ENCODE measurements around the gene ARHGAP15.

Gene ARHGAP15

DNA sequence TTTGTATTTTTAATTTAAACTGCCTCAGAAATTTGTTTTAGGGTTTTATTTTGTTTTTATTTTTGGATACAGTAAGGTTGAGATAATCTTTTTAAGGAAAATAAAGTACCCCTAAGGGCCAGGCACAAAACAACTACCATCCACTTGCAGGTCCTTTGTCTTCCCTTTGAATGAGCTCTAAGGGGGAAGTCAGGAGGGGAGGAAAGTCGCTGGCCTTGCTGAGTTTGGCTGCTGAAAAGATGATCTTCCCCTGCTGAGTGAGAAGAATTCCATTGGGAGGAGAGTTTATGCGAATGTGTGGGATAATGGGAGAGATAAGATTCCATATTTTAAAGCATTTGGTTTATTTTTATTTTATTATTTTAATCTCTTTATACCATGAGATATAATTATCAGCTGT lies 100.7 kb downstream of the ARHGAP15 start:
- DNase-seq: no peak

DNA sequence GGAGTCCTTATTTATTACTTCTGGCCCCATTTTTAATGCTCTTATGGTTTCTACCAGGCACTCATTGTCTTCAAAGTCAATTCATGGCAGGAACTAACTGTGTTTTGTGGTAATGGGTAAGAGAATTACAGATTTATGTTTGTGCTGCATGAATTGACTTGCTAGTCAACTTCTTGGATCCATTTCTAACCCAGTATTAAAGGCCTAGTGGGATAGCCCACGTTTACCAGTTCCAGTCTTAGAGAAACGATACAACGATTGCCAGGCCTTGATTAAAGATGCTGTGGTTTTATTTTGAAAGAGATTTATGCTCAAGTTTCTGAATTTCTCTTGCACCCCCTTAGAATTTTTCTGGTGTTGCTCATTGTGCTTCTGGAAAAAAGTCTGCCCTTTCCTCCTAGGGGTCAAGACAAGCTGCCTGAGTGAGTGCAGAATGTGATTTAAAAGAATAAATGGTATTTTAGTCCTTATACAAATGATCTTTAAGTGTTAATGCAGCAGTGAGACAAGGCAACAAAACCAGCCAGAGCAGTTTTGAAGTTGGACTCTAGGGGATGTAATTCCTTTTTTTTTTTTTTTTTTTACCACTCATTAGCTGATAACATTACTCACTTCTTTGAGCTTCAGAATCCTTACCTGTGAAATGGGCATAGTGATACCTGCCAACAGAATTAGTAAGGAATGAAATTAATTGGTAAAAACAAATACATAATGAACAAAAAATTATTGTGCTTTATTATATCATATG lies 101.5 kb downstream of the ARHGAP15 start:
- DNase-seq: no peak

DNA sequence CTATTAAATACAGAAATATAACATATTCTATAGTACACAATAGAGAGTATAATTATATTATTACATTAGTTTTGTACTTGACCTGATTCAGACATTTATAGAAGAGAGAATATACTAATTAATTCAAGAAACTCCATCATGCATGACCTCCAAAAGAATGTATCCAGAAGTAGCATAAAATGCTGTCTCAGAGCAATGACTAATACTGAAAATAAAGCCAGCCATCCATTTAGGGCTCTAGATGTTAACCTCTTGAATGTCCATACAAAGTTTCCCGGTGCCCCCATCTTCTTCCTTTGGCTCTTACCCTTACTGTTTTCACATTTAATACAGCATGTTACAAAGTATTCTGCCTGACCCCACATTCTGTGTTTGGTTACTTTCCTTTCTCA lies 102.0 kb downstream of the ARHGAP15 start:
- DNase-seq: no peak

DNA sequence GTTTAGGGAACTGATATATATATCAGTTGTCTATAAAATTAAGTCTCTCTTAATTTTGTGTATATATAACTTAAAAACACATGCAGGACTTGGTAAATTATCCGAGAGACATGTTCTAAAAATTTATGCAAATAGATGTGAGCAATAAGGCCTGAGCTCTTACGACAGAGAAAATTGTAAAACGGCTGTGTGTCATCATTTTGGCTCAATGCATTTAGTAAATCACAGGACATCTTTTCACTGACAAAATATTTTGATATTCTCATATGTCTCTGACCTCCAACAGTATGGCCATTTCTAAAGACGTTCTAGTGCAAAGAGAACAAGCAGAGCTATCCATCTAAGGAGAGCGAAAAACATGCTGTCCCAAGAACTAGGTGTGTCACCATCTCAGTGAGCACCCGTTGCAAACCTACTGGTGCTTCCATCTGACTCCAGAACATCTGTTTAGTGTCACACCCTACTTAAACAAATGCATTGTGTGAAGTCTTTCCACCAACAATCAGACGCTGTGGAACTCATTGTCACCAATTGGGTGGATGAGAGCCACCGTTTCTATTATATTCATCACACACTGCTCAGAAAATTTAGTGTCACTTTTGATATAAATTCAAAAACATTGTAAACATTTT lies 108.0 kb downstream of the ARHGAP15 start:
- DNase-seq: no peak

DNA sequence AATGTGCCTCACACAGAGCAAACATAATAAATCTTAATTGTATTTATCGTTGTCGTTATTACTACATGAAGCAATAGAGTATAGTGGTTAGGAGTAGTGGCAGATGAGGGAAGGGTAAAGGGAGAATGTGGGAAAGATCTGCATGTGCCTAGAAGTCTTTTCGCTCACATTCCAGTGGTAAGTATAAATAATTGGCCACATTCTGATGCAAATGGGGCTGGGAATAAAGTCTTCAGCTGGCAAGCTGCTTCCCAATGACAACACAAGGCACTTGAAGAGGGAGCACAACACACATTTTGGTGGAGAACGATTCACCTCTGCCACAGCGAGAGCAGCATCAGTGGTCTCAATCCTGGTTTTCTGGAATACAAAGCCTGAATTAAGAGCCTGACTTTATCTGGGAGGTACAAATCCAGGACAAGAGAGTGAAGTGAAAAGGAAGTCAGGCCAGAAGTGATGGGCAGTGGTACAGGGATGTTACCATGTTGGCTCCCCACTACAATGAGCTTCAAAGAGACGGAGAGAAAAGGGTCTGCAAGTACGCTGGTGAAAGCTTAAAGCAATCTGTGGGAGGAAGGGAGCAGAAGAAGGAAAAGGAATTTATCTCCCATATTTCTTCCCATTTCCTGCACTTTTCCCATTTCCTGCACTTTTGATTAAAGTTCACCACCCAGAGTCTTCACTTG lies 112.3 kb downstream of the ARHGAP15 start:
- no peak for DNase-seq

DNA sequence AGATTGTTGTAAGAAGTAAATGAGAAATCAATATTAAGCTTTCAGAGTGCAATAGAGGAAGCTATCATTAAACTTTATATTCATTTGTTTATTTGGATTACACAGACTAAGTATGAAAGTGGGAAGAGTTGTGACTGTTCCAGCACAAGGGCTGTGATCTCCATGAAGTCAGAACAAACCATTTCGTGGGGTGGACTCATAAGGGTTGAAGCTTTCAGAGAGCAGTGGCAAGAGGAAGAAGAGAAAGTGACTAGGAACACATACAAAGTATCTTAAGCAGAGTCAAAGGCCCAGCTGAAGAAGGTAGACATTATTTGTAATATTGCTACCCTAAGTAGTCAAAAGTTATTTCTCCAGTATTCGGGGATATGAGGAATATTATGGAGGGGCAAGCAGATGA lies 117.0 kb downstream of the ARHGAP15 start:
- DNase-seq: no peak

DNA sequence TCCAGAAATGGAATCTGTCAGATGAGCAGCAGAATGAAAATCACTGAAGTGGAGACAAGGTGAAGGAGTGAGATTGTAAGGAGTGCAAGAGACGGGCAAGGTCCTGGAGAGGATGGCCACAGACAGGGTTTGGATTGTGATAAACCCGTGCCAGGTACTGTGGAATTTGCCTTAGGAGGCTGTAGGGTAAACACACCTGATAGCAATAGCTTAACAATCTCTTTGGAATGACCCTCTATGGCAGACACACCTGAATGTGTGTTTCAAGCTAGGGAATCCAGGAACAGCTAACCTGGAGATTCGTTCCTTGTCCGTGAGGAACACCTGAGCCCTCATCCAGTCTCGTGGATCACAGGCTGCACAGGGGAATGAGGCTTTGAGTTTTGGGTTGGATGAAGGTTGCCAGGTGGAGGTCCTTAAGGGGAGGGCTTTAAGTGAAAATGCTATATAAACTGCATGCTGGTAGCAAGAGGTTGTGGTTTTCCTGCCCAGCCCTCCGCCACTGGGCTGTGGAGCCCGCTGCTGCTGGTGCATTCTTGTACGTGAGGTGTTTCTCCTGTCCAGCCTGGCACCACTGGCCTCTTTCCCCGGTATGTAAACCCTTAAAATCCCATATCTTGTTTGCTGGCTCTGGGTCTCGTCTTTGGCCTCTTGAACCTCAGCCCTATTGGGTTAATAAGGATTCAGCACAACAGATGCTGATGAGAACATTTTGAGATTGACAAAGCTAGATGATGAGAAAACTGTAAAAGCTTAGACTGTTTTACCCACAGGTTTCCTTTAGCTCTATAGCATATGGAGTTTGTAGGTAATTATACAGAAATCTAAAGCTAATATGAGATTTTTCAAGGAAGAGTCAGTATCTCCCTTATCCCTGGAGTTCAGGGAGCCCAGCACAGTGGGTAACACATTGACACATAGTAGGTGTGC lies 117.9 kb downstream of the ARHGAP15 start:
- DNase-seq: peak; percentile 56

DNA sequence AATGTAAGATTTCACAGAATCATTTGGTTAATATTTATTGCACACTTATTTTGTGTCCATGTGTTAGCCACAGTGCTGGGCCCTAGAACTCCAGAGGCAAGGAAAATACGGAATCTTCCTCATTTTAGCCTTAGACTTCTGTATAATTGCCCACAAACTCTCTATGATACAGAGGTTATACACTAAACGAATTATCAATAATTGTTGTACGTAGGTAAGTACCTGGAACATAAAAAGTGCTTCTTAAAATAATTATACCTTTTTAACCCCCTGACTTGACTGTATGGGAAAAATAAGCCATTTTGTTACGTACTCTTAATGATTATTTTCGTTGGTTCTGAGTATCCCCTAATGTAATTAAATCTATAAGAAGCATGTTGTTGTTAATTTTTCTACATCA lies 119.4 kb downstream of the ARHGAP15 start:
- DNase-seq: no peak

DNA sequence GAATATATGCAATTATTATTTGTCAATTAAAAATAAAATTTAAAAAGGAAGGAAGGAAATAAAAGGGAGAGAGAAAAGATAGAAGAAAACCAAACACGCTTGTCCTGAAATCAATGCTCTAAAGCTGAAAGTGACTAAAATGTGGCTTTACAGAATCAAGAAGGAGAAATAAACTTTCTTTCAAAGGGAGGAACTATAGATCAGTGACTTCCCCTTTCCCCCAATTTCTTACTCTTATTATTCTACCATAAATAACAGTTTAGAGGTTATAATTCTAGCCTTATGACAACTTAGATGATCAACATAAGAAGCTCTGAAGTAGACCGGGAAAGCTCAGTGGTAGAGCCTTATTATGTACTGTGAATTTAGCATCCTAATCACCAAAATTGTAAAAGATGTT lies 122.5 kb downstream of the ARHGAP15 start:
- DNase-seq: no peak

DNA sequence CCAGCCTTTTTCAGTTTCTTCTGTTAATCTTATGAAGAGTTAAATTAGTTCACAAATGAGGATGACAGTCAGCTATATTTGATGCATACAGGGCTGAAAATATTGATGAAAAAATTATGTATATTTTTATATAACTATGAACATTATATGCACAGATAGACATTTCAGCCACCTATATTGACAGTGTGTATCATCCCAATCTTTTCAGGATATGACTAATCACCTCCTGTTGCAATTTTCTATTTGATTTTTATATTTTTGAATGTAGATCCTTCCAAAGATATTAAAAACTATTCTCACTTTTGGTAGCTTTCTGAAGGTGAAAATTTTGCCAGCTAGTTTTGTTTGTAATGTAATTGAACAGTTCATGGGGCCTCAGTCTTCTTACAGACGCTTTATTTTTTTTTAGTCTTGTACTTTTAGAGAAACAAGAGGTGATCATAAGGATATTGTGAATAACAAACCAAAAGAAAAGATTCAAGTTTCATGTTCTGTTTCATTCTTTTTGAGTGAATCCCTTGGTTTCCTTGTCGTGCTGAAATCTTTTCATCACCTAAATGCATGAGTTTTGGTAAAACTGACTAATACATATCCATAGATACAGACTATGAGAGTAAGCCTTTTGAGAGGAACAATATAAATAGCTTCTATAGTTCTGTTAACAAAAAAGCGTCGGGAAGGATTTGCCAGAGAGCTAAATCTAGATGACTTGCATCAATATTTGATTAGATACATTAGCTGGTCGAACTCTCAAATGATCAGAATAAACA lies 123.1 kb downstream of the ARHGAP15 start:
- no peak for DNase-seq

DNA sequence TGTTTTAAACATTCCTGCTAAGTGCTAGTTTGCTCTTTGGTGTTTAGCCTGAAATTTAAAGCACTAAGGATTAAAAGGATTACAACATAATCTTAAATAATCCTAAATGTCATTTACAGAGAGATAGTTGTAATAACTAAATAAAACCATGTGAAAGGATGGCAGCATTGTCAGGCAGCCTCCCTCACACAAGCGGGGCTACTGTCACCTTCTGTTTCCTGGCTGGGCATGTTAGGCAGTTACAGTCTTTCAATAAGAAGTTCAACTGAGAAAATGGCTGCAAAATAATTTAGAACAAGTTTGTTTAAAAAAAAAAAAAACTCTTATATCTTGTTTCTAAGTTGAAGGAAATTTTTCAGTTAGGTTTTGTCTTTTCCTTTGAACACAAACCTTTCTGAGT lies 124.9 kb downstream of the ARHGAP15 start:
- peak; percentile 54 for DNase-seq

DNA sequence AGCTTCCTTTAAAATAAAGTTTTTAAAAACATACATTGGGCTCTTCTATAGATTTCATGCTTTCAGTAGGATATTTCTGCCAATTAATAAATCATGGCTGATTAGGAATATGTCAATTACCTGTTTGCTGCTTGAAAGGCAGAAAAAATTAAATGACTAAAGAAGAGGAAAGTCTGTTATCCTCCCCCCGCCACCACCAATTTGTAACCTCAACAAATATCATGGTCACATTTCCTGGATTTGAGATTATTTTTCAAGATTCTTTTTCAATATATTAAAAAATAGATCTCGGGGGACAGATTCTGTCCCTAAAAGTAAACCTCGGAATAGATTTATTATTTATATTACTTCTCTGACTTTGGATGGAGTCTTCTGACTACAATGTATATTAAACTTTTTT lies 125.9 kb downstream of the ARHGAP15 start:
- no peak for DNase-seq

DNA sequence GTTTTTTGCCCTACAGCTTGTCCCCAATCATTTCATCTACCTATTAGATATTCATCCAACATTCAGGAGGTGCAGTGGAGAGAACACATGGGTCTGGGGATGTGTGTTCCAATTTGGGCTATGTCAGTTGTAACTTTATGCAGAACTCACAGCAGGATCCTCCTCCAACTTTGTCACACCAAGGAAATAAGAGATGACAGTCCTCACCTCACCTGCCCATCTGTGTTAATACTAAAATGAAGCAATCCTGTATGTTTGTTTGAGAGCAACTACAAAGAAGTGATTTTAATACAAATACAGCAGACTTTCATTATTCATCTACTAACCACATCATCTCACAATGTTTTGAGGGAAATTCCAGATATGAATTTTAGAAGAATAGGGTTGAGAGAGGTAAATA lies 126.7 kb downstream of the ARHGAP15 start:
- peak; percentile 51 for DNase-seq

DNA sequence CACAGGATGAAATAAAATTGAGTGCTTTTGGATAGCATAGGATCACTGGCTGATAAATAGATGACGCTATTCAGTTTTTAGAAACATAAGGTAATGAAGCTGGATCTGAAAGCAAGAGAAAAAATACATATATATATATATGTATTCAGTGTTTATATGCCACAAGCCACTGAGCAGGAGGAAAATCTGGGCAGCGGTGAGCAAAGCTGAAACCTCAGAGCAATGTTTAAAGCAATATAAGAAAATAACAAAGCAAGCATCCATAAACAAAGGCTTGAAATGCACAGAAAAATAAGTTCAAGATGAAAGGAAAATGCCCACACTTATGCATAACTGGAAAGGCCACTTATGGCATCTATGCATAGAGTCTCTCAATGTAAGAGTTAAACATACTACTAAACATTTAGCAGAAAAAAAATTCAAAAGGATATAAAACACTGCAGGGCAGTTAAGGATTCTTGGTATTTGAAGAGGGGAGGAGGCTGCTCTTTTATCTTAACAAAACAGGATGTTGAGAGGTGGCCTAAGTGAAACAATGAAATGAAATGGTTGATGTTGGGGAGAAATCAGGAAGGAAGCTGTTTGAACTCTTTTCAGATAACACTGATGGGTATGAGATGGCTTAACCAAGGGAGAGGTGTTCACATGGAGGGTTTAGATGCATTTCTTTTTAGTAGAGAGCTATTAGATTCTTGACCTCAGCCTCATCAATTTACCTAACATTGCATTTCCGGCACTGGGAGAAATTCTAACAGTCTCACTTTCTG lies 129.1 kb downstream of the ARHGAP15 start:
- peak; percentile 72 for DNase-seq

DNA sequence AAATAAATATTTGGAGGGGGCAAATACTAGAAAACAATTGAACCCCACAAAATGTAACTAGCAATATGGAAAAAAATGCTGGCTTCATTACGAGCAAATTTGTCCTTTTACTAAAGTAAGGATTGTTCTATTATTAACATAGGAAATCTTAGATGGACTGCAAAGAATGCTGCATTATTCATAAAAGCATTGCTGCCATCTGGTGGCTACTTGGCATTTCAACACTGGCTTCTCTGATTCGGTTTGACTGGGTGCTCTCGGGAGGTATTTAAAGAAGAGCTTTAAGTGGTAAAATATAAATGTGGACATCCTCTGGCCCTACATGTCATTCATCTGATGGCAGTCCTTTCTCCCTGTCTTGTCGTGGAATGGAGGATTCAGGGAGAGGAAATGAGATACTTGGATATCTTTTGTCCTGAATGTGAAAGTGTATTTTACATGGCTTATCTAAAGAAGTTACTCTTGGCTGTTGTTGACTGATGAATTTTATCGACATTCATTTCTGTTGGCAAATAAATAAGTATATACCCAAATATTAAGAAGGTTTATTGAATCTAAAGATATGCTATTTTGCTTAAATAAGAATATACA lies 130.2 kb downstream of the ARHGAP15 start:
- DNase-seq: peak; percentile 85

DNA sequence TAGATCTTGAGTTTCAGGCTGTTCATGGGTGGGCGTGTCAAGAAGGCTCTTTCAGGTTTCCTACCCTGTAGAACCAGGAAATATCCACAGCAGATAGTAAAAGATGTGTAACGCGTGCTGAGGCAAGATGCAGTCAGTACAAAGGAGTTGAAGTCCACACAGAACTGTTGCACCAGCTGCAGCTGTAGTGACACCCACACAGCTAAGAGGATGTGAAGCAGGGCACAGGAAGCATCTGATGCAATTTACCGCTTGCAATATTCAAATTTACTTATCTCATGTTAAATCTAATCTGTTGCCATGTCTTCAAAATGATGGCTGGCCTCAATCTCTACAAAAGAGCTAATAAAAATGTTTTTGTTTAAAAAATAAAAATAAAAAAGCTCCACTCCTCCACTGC lies 132.8 kb downstream of the ARHGAP15 start:
- DNase-seq: peak; percentile 78

DNA sequence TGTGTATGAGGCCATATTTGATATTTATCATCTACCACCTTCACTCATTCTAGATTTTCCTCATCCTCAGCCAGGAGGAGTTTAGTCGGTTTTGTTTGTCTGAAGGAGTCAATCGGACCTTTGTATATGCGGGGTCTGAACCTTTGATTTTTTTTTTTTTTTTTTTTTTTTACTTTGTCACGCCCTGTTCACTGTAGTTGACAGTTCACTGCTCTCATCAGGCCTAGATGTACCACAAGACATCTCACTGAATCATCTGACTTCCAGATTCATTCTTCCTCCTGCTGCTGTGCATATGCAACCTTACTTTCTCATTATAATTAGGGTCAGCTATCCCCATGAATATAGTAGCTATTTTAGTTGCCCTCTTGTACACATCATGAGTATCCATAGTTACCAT lies 133.2 kb downstream of the ARHGAP15 start:
- DNase-seq: no peak

DNA sequence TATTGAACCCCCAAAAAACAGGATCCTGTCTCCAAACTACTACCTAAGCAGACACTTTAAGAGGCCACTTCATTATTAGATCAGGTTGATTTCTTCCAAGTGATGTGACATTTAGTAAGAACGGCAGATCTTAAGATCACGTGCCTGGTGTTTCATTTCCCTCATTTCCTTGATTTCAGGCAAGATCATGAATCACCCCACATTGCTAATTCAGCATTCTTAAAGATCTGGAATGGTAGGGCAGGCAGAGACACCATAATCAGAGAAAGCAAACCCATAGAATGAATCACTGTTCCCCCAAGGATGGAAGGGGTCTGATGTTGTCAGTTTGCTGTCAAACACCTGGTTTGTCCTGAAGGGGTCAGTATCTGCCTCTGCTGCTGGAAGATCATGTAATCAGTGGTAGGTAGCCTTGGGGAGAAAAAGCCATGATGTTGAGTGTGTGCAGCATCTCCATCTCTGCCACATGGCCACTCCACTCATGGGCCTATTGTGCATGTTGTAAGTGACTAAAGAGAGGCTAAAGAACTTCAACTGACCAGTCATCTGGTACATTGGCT lies 133.9 kb downstream of the ARHGAP15 start:
- DNase-seq: no peak

DNA sequence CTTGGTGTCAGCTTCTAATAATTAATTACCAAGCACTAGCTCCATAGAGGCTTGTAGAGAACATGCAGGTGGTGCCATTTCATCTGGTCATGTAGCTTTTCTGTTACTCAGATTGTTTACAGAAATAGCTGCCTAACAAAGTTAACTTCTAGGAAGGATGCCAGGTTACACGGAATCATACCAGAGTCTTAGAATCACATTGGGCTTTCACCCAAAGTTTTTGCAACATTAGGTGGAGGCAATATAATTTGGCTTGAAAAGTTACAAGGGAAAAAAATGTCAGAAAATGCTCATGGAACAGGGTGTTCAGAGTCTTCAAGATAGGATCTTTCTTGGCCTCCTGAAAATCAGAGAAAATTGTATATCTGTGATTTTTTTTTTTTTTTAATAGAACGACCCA lies 135.6 kb downstream of the ARHGAP15 start:
- no peak for DNase-seq

DNA sequence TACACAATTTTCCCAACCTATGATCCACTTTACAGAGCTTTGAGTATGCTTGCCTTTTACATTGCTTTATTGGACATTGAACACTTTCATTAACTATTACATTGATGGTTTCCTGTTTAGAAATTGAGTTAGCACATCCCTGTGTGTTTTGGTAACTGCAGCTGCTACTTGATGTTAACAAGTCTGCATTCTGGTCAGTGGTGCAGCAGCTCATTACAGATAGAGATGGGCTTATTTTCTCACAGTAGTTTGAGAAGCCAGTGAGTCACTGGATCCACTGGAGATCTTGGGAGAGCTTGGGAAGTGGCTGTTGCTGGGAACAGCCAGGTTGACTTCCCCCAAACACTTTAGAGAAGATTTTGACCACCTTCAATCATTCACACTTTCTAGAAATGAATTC lies 150.5 kb downstream of the ARHGAP15 start:
- no peak for DNase-seq

Measured in CD4-positive, alpha-beta T cell treated with Interleukin-10 for 1 hour (primary cell).